Vagina (tissue), 2 donors: ENCODE results near the gene GTPBP1.

Source experiments
- POLR2A ChIP-seq, 2 donors: fragments of 450-650 bp; IDR thresholded peaks; one replicate each; pipeline ENCODE4 v1.6.1; 2017; ENCODE audit warnings: antibody characterized with exemption in 2 of 2, mild to moderate bottlenecking in 2 of 2, moderate library complexity in 2 of 2
- POLR2AphosphoS5 ChIP-seq, 2 donors: sonication (generic); formaldehyde crosslinking; IDR thresholded peaks; one replicate each; pipeline ENCODE4 v1.9.0; 2017; ENCODE audit warnings: antibody characterized with exemption in 2 of 2, mild to moderate bottlenecking in 2 of 2, low read depth in 1 of 2; ENCODE audit not compliant: insufficient read depth in 1 of 2
- TF ChIP-seq, protein P1 (sequence below), 3 experiments: fragments of 450-650 bp in 2 of 3; fragments of 200-600 bp in 1 of 3; sonication (generic) in 1 of 3; IDR thresholded peaks; one replicate each; pipeline ENCODE4 v1.5.1; 2017 to 2019; ENCODE audit warnings: antibody characterized with exemption in 3 of 3, mild to moderate bottlenecking in 2 of 3, moderate library complexity in 2 of 3

DNA sequence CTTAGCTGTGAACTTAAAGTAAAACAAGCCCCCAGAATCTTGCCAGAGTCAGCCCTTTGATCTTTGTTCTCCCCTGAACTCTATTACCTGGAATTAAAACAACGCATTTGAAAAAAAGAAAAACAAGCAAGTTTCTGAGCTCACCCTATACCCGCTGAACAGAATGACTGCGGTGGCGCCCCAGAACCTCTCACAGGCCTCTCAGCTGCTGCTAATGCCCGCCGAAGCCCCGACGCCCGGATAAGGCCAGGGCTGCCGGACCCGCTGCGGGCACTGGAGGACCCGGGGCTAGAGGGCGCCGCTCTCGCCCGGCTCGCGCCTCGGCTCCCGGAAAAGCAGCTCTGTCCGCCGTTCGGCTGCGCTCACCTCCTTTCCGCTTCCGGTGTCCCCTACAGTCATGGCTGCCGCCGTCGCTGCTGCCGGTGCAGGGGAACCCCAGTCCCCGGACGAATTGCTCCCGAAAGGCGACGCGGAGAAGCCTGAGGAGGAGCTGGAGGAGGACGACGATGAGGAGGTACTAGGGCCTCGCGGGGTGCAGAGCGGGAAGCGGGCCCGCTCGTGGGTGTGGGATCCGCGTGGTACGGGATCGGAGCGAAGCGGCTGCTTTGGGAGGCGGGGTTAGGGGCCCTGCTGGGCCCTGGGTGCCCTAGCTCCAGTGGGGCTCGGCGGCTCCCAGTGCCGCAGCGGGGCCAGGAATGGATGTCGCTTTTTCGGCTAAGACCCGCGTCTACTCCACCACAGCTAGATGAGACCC lies 24.0 kb upstream of the GTPBP1 start, which contains the start of gene TOMM22:
- TF ChIP-seq, protein P1, sequence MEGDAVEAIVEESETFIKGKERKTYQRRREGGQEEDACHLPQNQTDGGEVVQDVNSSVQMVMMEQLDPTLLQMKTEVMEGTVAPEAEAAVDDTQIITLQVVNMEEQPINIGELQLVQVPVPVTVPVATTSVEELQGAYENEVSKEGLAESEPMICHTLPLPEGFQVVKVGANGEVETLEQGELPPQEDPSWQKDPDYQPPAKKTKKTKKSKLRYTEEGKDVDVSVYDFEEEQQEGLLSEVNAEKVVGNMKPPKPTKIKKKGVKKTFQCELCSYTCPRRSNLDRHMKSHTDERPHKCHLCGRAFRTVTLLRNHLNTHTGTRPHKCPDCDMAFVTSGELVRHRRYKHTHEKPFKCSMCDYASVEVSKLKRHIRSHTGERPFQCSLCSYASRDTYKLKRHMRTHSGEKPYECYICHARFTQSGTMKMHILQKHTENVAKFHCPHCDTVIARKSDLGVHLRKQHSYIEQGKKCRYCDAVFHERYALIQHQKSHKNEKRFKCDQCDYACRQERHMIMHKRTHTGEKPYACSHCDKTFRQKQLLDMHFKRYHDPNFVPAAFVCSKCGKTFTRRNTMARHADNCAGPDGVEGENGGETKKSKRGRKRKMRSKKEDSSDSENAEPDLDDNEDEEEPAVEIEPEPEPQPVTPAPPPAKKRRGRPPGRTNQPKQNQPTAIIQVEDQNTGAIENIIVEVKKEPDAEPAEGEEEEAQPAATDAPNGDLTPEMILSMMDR (IDR thresholded peaks at IDR 0.05), result peak; percentile 15 to 86 (median 22)
- TF ChIP-seq POLR2A (IDR thresholded peaks at IDR 0.05), result no peak
- TF ChIP-seq POLR2AphosphoS5 (IDR thresholded peaks at IDR 0.05; ENCODE audit: insufficient read depth in 1 of 2, low read depth in 1 of 2), result peak; percentile 90 to 96
